MCF 10A (cell line): ENCODE measurements around the gene PLGLB2. TPM values are rescaled to one million over a fixed set of nuclear protein-coding genes. Genes with fewer than 3 reads are reported as not detected.
"Not testable (repeated sequence)": the region's sequence is repeated elsewhere in the genome, so short reads cannot be mapped to it uniquely, and the experiment has no call there.

Experiments used
- BruUV-seq: library from RNA; stranded (reverse); fragments of 400-500 nt; replicated peaks from 2 replicates; lab custom pipeline; 2021; lab: Mats Ljungman, UMichigan
- CTCF ChIA-PET: fragments of 300-600 bp; sonication (Branson Sonifier 250); formaldehyde crosslinking; extraction: SDS; loops from one replicate; lab custom pipeline; 2021; ENCODE audit warnings: antibody characterized with exemption, inconsistent platforms; lab: Yijun Ruan, JAX
- POLR2A ChIA-PET: fragments of 300-600, 350-650 bp; sonication (Branson Sonifier 250); formaldehyde crosslinking; extraction: SDS; loops from one replicate; lab custom pipeline; 2020; ENCODE audit warnings: antibody characterized with exemption, inconsistent platforms; lab: Yijun Ruan, JAX
- DNase-seq: peaks from one replicate; pipeline ENCODE4 v3.0.0-alpha.2; 2018; ENCODE audit not compliant: unreplicated experiment
- H3K27ac Mint-ChIP-seq: one replicate; pipeline ENCODE4 v1.8.0; 2022; ENCODE audit warnings: mild to moderate bottlenecking, low read depth, mixed read lengths; ENCODE audit not compliant: unreplicated experiment
- H3K27me3 Mint-ChIP-seq: one replicate; pipeline ENCODE4 v1.8.0; 2022; ENCODE audit warnings: mixed read lengths; ENCODE audit not compliant: insufficient read depth, unreplicated experiment
- H3K36me3 Mint-ChIP-seq: one replicate; pipeline ENCODE4 v1.8.0; 2022; ENCODE audit warnings: mild to moderate bottlenecking, moderate library complexity, mixed read lengths; ENCODE audit not compliant: insufficient read depth, unreplicated experiment
- H3K4me1 Mint-ChIP-seq: one replicate; pipeline ENCODE4 v1.8.0; 2022; ENCODE audit warnings: mixed read lengths; ENCODE audit not compliant: insufficient read depth, unreplicated experiment
- H3K4me3 Mint-ChIP-seq: one replicate; pipeline ENCODE4 v1.8.0; 2022; ENCODE audit warnings: mild to moderate bottlenecking, moderate library complexity, mixed read lengths; ENCODE audit not compliant: unreplicated experiment
- H3K9me3 Mint-ChIP-seq: one replicate; pipeline ENCODE4 v1.8.0; 2022; ENCODE audit warnings: mixed read lengths; ENCODE audit not compliant: unreplicated experiment
- intact Hi-C: fragments of 100-400 bp; cut with micrococcal nuclease; formaldehyde crosslinking; loops from 2 replicates; pipeline ENCODE4 v1.14.1; 2022
- total RNA-seq: library from RNA; stranded (reverse); gene quantifications from 2 replicates; pipeline ENCODE4 v1.2.3, GENCODE V29; 2022

The PLGLB2 gene
- total RNA-seq, 1 experiment from 2014 or later = 1.3 TPM

- POLR2A ChIA-PET, H3K27me3 Mint-ChIP-seq, DNase-seq, H3K9me3 Mint-ChIP-seq, H3K4me1 Mint-ChIP-seq, BruUV-seq, H3K36me3 Mint-ChIP-seq, H3K27ac Mint-ChIP-seq, H3K4me3 Mint-ChIP-seq, CTCF ChIA-PET, intact Hi-C loops: not testable (repeated sequence)
Observed at GRCh38 chr2:87748524-87748923, 637 bp downstream of the PLGLB2 start.

- H3K27me3 Mint-ChIP-seq, DNase-seq, POLR2A ChIA-PET, H3K36me3 Mint-ChIP-seq, H3K4me1 Mint-ChIP-seq, H3K4me3 Mint-ChIP-seq, H3K27ac Mint-ChIP-seq, intact Hi-C loops, BruUV-seq, H3K9me3 Mint-ChIP-seq, CTCF ChIA-PET: not testable (repeated sequence)
Observed at GRCh38 chr2:87750560-87750959, 2.7 kb downstream of the PLGLB2 start.

- intact Hi-C loops, BruUV-seq, H3K36me3 Mint-ChIP-seq, POLR2A ChIA-PET, H3K4me3 Mint-ChIP-seq, H3K27me3 Mint-ChIP-seq, H3K27ac Mint-ChIP-seq, CTCF ChIA-PET, H3K4me1 Mint-ChIP-seq, H3K9me3 Mint-ChIP-seq, DNase-seq: not testable (repeated sequence)
Observed at GRCh38 chr2:87754759-87755158, 6.9 kb downstream of the PLGLB2 start.

Other genes with a start within 250 kb of the PLGLB2 start
- not detected in 2 replicates for gene RGPD2, start 77.7 kb downstream of the PLGLB2 start, total RNA-seq